Sigmoid colon (tissue), 4 donors: ENCODE results near the gene GHRH.

Source experiments
- CTCF ChIP-seq, 4 experiments: fragments of 450-650 bp in 3 of 4; fragments of 200-600 bp in 1 of 4; IDR thresholded peaks; one replicate each; pipeline ENCODE4 v1.5.1; 2016 to 2019; ENCODE audit warnings: antibody characterized with exemption in 4 of 4, mild to moderate bottlenecking in 3 of 4, moderate library complexity in 2 of 4
- EP300 ChIP-seq, 4 donors: sonication (generic); formaldehyde crosslinking; IDR thresholded peaks; one replicate each; pipeline ENCODE4 v1.6.1; 2017; ENCODE audit warnings: antibody characterized with exemption in 4 of 4

GRCh38 chr20:37223053-37223452 lies 38.6 kb downstream of the GHRH start:
- TF ChIP-seq CTCF (IDR thresholded peaks at IDR 0.05) (no peak), EP300 (IDR thresholded peaks at IDR 0.05) (no peak)
